BE2C (cell line): ENCODE results near the gene STX2.

Experiments
- DNase-seq: peaks from one replicate; pipeline ENCODE4 v3.0.0-alpha.2; 2020
- H3K27me3 ChIP-seq: fragments of 250-450 bp; sonication (Bioruptor Pico); 2 replicates; pipeline ENCODE4 v1.5.1; 2020; ENCODE audit warnings: mild to moderate bottlenecking
- H3K36me3 ChIP-seq: fragments of 250-450 bp; sonication (Bioruptor Pico); 2 replicates; pipeline ENCODE4 v1.5.1; 2020; ENCODE audit warnings: mild to moderate bottlenecking
- H3K4me1 ChIP-seq: fragments of 250-450 bp; sonication (Bioruptor Pico); 2 replicates; pipeline ENCODE4 v1.5.1; 2020
- H3K4me3 ChIP-seq: 2 replicates; pipeline ENCODE4 v1.5.1; 2011; ENCODE audit warnings: low read depth, low read length
- H3K9me3 ChIP-seq: fragments of 250-450 bp; sonication (Bioruptor Pico); 2 replicates; pipeline ENCODE4 v1.5.1; 2020
- CTCF ChIP-seq: IDR thresholded peaks from 2 replicates; pipeline ENCODE4 v1.5.1; 2012; ENCODE audit warnings: mild to moderate bottlenecking, low read depth, low read length

The STX2 gene

GRCh38 chr12:130818272-130818634, 20.8 kb downstream of the STX2 start:
- Histone ChIP-seq H3K27me3 (no peaks in the 10 kb centered on the region), H3K4me3 (peak overlapping the region; percentile 45; the same call in 1 of the 2 replicates), H3K36me3 (peaks cover 21% of the 10 kb centered on the region), H3K4me1 (peaks cover 3% of the 10 kb centered on the region; the same call in 1 of the 2 replicates), H3K9me3 (no peaks in the 10 kb centered on the region)
- no peak for TF ChIP-seq CTCF
- no peak for DNase-seq

GRCh38 chr12:130817804-130818203, 21.2 kb downstream of the STX2 start:
- H3K4me3 ChIP-seq, result no peak overlapping the region
- peaks cover 3% of the 10 kb centered on the region; the same call in 1 of the 2 replicates for H3K4me1 ChIP-seq
- no peak for DNase-seq
- H3K9me3 ChIP-seq, result no peaks in the 10 kb centered on the region
- TF ChIP-seq CTCF, result no peak
- H3K27me3 ChIP-seq, result no peaks in the 10 kb centered on the region
- H3K36me3 ChIP-seq, result peaks cover 19% of the 10 kb centered on the region

DNA sequence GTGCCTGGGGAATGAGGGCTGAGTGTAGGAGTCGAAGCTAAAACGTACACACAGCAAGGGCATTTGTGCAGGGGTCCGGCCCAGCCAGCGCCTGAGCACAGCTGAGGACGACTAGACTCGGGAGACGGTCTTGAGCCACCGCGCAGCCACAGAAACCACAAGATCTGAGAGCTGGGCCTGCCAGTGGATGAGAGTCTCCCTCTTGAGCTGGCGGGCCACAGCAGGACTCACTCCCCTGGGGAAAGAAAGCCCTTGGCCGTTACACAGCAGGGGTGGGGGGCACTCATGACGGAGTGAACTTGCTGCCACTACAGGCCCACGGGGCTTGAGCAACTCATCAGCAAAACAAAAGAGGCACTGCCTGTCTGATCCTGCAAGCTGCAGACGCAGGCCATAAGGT, 23.0 kb downstream of the STX2 start:
- Histone ChIP-seq H3K9me3 (no peaks in the 10 kb centered on the region), H3K4me1 (peaks cover 3% of the 10 kb centered on the region; the same call in 1 of the 2 replicates), H3K27me3 (no peaks in the 10 kb centered on the region), H3K4me3 (no peak overlapping the region), H3K36me3 (peaks cover 23% of the 10 kb centered on the region)
- no peak for TF ChIP-seq CTCF
- DNase-seq, result peak; percentile 32

GRCh38 chr12:130815028-130815741, 23.9 kb downstream of the STX2 start:
- H3K9me3 ChIP-seq, result no peaks in the 10 kb centered on the region
- H3K27me3 ChIP-seq, result no peaks in the 10 kb centered on the region
- H3K36me3 ChIP-seq, result peaks cover 31% of the 10 kb centered on the region
- peaks cover 3% of the 10 kb centered on the region; the same call in 1 of the 2 replicates for H3K4me1 ChIP-seq
- TF ChIP-seq CTCF, result no peak
- no peak for DNase-seq
- no peak overlapping the region for H3K4me3 ChIP-seq

GRCh38 chr12:130813949-130814348, 25.1 kb downstream of the STX2 start:
- TF ChIP-seq CTCF, result no peak
- no peak for DNase-seq

DNA sequence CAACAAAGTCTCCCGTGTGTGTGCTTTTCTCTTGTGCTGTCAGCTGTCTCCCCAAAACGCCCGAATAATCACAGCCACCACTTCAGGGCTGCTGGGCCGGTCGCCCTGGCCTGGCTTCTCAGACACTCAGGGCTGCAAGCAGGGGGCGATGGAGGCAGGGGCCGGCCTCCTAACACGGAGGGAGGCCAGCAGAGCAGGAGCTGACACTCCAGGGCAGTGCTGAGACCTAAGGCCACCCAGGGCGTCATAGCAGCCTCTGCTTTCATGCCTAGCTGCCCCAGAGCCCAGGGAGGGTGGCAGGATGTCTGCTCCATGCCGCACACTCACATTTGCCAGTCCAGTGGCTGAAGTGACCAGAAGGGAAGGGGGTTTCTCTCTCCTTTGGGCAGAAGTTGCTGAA, 25.6 kb downstream of the STX2 start:
- Histone ChIP-seq H3K4me1 (peaks cover 3% of the 10 kb centered on the region; the same call in 1 of the 2 replicates), H3K4me3 (no peak overlapping the region), H3K9me3 (no peaks in the 10 kb centered on the region), H3K27me3 (no peaks in the 10 kb centered on the region), H3K36me3 (peaks cover 32% of the 10 kb centered on the region)
- no peak for DNase-seq
- TF ChIP-seq CTCF, result no peak; the same call in 1 of the 2 replicates

More at GRCh38 chr12:130813949-130814348, 25.1 kb downstream of the STX2 start:
- Histone ChIP-seq H3K4me1 (peaks cover 3% of the 10 kb centered on the region; the same call in 1 of the 2 replicates), H3K36me3 (peaks cover 32% of the 10 kb centered on the region), H3K9me3 (no peaks in the 10 kb centered on the region), H3K27me3 (no peaks in the 10 kb centered on the region), H3K4me3 (no peak overlapping the region)
